Activated naive CD8-positive, alpha-beta T cell (primary cell): ENCODE measurements around the gene MIA.

Experiments
- H3K27ac Mint-ChIP-seq: one replicate; pipeline ENCODE4 v1.8.0; 2021; ENCODE audit warnings: mixed read lengths
- H3K27me3 Mint-ChIP-seq: one replicate; pipeline ENCODE4 v1.8.0; 2021; ENCODE audit warnings: mixed read lengths
- H3K36me3 Mint-ChIP-seq: one replicate; pipeline ENCODE4 v1.8.0; 2021; ENCODE audit warnings: mixed read lengths
- H3K4me1 Mint-ChIP-seq: one replicate; pipeline ENCODE4 v1.8.0; 2021; ENCODE audit warnings: low read depth, mixed read lengths
- H3K4me3 Mint-ChIP-seq: one replicate; pipeline ENCODE4 v1.8.0; 2021; ENCODE audit warnings: mild to moderate bottlenecking, mixed read lengths
- H3K9me3 Mint-ChIP-seq: one replicate; pipeline ENCODE4 v1.8.0; 2021; ENCODE audit warnings: low read depth, mixed read lengths

Gene MIA

GRCh38 chr19:40801426-40802299, 26.3 kb downstream of the MIA start:
- Mint-ChIP-seq H3K36me3 (peaks cover 7% of the 10 kb centered on the region), H3K4me1 (peaks cover 79% of the 10 kb centered on the region), H3K27me3 (no peaks in the 10 kb centered on the region), H3K9me3 (no peaks in the 10 kb centered on the region), H3K27ac (peak overlapping the region; percentile 96), H3K4me3 (peak overlapping the region; percentile 94)

- H3K4me1 Mint-ChIP-seq = peaks cover 82% of the 10 kb centered on the region
- H3K9me3 Mint-ChIP-seq = no peaks in the 10 kb centered on the region
- peak overlapping the region; percentile 94 for H3K4me3 Mint-ChIP-seq
- peaks cover 7% of the 10 kb centered on the region for H3K36me3 Mint-ChIP-seq
- peak overlapping the region; percentile 96 for H3K27ac Mint-ChIP-seq
- no peaks in the 10 kb centered on the region for H3K27me3 Mint-ChIP-seq
Measured at GRCh38 chr19:40802300-40803169, 27.2 kb downstream of the MIA start.

- Mint-ChIP-seq H3K9me3 (no peaks in the 10 kb centered on the region), H3K4me1 (peaks cover 83% of the 10 kb centered on the region), H3K27ac (peak overlapping the region; percentile 96), H3K4me3 (peak overlapping the region; percentile 94), H3K27me3 (no peaks in the 10 kb centered on the region), H3K36me3 (peaks cover 7% of the 10 kb centered on the region)
Measured at GRCh38 chr19:40803170-40803856, 28.0 kb downstream of the MIA start.

GRCh38 chr19:40803857-40804782, 28.8 kb downstream of the MIA start:
- H3K27ac Mint-ChIP-seq = peak overlapping the region; percentile 96
- H3K4me3 Mint-ChIP-seq = peak overlapping the region; percentile 94
- peaks cover 7% of the 10 kb centered on the region for H3K36me3 Mint-ChIP-seq
- no peaks in the 10 kb centered on the region for H3K27me3 Mint-ChIP-seq
- peaks cover 83% of the 10 kb centered on the region for H3K4me1 Mint-ChIP-seq
- no peaks in the 10 kb centered on the region for H3K9me3 Mint-ChIP-seq

GRCh38 chr19:40804783-40805242, 29.5 kb downstream of the MIA start:
- peak overlapping the region; percentile 94 for H3K4me3 Mint-ChIP-seq
- peaks cover 7% of the 10 kb centered on the region for H3K36me3 Mint-ChIP-seq
- H3K27ac Mint-ChIP-seq = peak overlapping the region; percentile 96
- H3K27me3 Mint-ChIP-seq = no peaks in the 10 kb centered on the region
- peaks cover 83% of the 10 kb centered on the region for H3K4me1 Mint-ChIP-seq
- H3K9me3 Mint-ChIP-seq = no peaks in the 10 kb centered on the region

GRCh38 chr19:40805258-40805868, 30.0 kb downstream of the MIA start:
- Mint-ChIP-seq H3K4me1 (peaks cover 83% of the 10 kb centered on the region), H3K27me3 (no peaks in the 10 kb centered on the region), H3K9me3 (no peaks in the 10 kb centered on the region), H3K36me3 (peaks cover 7% of the 10 kb centered on the region), H3K4me3 (peak overlapping the region; percentile 94), H3K27ac (peak overlapping the region; percentile 96)

GRCh38 chr19:40806423-40807146, 31.3 kb downstream of the MIA start:
- H3K4me3 Mint-ChIP-seq = peak overlapping the region; percentile 94
- peak overlapping the region; percentile 96 for H3K27ac Mint-ChIP-seq
- H3K36me3 Mint-ChIP-seq = peaks cover 7% of the 10 kb centered on the region
- no peaks in the 10 kb centered on the region for H3K27me3 Mint-ChIP-seq
- peaks cover 84% of the 10 kb centered on the region for H3K4me1 Mint-ChIP-seq
- no peaks in the 10 kb centered on the region for H3K9me3 Mint-ChIP-seq

GRCh38 chr19:40807147-40808020, 32.1 kb downstream of the MIA start:
- Mint-ChIP-seq H3K4me1 (peaks cover 80% of the 10 kb centered on the region), H3K36me3 (peaks cover 5% of the 10 kb centered on the region), H3K27me3 (no peaks in the 10 kb centered on the region), H3K9me3 (no peaks in the 10 kb centered on the region), H3K27ac (peak overlapping the region; percentile 96), H3K4me3 (peak overlapping the region; percentile 94)

GRCh38 chr19:40808021-40808325, 32.7 kb downstream of the MIA start:
- H3K27ac Mint-ChIP-seq = peak overlapping the region; percentile 96
- H3K36me3 Mint-ChIP-seq = peaks cover 5% of the 10 kb centered on the region
- H3K4me3 Mint-ChIP-seq = peak overlapping the region; percentile 70
- peaks cover 80% of the 10 kb centered on the region for H3K4me1 Mint-ChIP-seq
- H3K9me3 Mint-ChIP-seq = no peaks in the 10 kb centered on the region
- H3K27me3 Mint-ChIP-seq = no peaks in the 10 kb centered on the region

GRCh38 chr19:40808497-40808896, 33.2 kb downstream of the MIA start:
- peaks cover 75% of the 10 kb centered on the region for H3K4me1 Mint-ChIP-seq
- H3K9me3 Mint-ChIP-seq = no peaks in the 10 kb centered on the region
- no peak overlapping the region for H3K4me3 Mint-ChIP-seq
- no peaks in the 10 kb centered on the region for H3K27me3 Mint-ChIP-seq
- H3K36me3 Mint-ChIP-seq = peaks cover 5% of the 10 kb centered on the region
- peak overlapping the region; percentile 41 for H3K27ac Mint-ChIP-seq

- Mint-ChIP-seq H3K27ac (no peak overlapping the region), H3K4me3 (no peak overlapping the region), H3K36me3 (peaks cover 2% of the 10 kb centered on the region), H3K4me1 (peaks cover 68% of the 10 kb centered on the region), H3K9me3 (no peaks in the 10 kb centered on the region), H3K27me3 (no peaks in the 10 kb centered on the region)
Measured at GRCh38 chr19:40809358-40810086, 34.2 kb downstream of the MIA start.

GRCh38 chr19:40810160-40810559, 34.8 kb downstream of the MIA start:
- no peaks in the 10 kb centered on the region for H3K9me3 Mint-ChIP-seq
- H3K4me3 Mint-ChIP-seq = peak overlapping the region; percentile 59
- no peaks in the 10 kb centered on the region for H3K36me3 Mint-ChIP-seq
- peak overlapping the region; percentile 34 for H3K27ac Mint-ChIP-seq
- H3K27me3 Mint-ChIP-seq = no peaks in the 10 kb centered on the region
- peaks cover 61% of the 10 kb centered on the region for H3K4me1 Mint-ChIP-seq
